ENCODE measurements around the gene ATP11A.

- no peak for TF ChIP-seq CTCF (IDR thresholded peaks at IDR 0.05)
- no peak for TF ChIP-seq POLR2A (IDR thresholded peaks at IDR 0.05)
These were observed 61.8 kb downstream of the ATP11A start for GRCh38 chr13:112751617-112752016.
